B cell (primary cell): ENCODE measurements around the gene PSMD8.

Source experiments
- EZH2 ChIP-seq: IDR thresholded peaks from 2 replicates; pipeline ENCODE4 v1.6.1; 2012; ENCODE audit warnings: borderline replicate concordance, low read depth, mild to moderate bottlenecking, moderate library complexity, low read length; ENCODE audit not compliant: insufficient read depth, poor library complexity, severe bottlenecking
- TF ChIP-seq, protein P1 (sequence below): fragments of 200-600 bp; IDR thresholded peaks from one replicate; pipeline ENCODE4 v1.8.0; 2022; ENCODE audit warnings: antibody characterized with exemption, mild to moderate bottlenecking

DNA sequence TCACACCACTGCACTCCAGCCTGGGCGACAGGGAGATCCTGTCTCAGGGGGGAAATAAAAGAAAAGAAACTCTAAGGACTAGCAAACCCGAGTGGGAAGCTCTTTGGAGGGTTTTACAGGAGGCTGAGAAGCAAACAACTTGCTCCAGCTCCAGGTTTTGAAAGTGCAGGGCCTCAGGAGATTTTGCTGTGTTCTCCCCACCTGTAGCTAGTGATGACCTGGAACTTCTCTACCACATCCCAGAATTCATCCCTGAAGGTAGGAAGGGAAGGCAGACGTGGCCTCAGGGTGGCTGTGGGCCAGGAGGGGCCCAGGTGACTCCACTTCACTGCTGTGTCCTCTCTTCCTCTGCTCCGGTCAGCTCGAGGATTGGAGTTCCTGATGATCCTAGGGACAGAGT, 16.3 kb upstream of the PSMD8 start:
- TF ChIP-seq, protein P1, sequence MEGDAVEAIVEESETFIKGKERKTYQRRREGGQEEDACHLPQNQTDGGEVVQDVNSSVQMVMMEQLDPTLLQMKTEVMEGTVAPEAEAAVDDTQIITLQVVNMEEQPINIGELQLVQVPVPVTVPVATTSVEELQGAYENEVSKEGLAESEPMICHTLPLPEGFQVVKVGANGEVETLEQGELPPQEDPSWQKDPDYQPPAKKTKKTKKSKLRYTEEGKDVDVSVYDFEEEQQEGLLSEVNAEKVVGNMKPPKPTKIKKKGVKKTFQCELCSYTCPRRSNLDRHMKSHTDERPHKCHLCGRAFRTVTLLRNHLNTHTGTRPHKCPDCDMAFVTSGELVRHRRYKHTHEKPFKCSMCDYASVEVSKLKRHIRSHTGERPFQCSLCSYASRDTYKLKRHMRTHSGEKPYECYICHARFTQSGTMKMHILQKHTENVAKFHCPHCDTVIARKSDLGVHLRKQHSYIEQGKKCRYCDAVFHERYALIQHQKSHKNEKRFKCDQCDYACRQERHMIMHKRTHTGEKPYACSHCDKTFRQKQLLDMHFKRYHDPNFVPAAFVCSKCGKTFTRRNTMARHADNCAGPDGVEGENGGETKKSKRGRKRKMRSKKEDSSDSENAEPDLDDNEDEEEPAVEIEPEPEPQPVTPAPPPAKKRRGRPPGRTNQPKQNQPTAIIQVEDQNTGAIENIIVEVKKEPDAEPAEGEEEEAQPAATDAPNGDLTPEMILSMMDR: no peak
- no peak for TF ChIP-seq EZH2
